ENCODE measurements around the gene ZNF317.

DNA sequence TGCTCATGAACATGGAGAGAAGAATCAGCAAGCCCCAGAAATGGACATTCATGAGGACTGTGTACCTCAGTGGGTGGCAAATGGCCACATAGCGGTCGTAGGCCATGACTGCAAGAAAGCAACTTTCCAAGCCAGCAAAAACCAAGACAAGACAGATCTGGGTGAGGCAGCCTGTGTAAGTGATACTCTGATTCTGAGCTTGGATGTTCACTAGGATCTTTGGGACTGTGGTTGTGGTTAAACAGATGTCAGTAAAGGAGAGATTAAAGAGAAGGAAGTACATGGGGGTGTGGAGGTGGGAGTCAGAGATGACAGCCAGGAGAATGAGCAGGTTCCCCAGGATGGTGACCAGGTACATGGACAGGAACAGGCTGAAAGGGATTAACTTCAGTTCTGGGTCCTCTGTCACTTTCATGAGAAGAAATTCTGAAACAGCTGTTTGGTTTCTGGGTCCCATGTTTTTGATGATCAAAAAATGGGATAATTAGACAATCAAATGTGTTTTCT is 24.8 kb upstream of the ZNF317 start, which contains the start of gene OR7G1:
- TF ChIP-seq, protein P1, sequence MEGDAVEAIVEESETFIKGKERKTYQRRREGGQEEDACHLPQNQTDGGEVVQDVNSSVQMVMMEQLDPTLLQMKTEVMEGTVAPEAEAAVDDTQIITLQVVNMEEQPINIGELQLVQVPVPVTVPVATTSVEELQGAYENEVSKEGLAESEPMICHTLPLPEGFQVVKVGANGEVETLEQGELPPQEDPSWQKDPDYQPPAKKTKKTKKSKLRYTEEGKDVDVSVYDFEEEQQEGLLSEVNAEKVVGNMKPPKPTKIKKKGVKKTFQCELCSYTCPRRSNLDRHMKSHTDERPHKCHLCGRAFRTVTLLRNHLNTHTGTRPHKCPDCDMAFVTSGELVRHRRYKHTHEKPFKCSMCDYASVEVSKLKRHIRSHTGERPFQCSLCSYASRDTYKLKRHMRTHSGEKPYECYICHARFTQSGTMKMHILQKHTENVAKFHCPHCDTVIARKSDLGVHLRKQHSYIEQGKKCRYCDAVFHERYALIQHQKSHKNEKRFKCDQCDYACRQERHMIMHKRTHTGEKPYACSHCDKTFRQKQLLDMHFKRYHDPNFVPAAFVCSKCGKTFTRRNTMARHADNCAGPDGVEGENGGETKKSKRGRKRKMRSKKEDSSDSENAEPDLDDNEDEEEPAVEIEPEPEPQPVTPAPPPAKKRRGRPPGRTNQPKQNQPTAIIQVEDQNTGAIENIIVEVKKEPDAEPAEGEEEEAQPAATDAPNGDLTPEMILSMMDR (optimal IDR thresholded peaks at IDR 0.05 in 1 of 3, IDR thresholded peaks at IDR 0.05 in 1 of 3, conservative IDR thresholded peaks at IDR 0.05 in 1 of 3; ENCODE audit: extremely low read depth in 1 of 3, insufficient read depth in 2 of 3, low read length in 3 of 3): no peak
- no peak for TF ChIP-seq EZH2 (IDR thresholded peaks at IDR 0.05; ENCODE audit: low read length)

All from keratinocyte (primary cell).